Stomach (tissue), 19 donors: ENCODE data around the gene GRAMD1B. TPM values are rescaled to one million over a fixed set of nuclear protein-coding genes. Genes with fewer than 3 reads are reported as not detected.

Experiments
- DNase-seq, 2 donors: peaks; one replicate each; pipeline versions ENCODE4 v3.0.0 to v3.0.0-alpha.2; 2013 to 2019
- H3K27ac ChIP-seq, 5 donors: fragments of 200-600 bp in 4 of 5; sonication (generic) in 4 of 5; one replicate each; pipeline ENCODE4 v1.5.1; 2013 to 2019; ENCODE audit warnings: mild to moderate bottlenecking in 1 of 5, moderate library complexity in 1 of 5
- H3K27me3 ChIP-seq, 3 donors: fragments of 200-600 bp; sonication (generic); one replicate each; pipeline ENCODE4 v1.5.1; 2017 to 2019; ENCODE audit warnings: mixed run types in 1 of 3
- H3K36me3 ChIP-seq, 4 donors: fragments of 200-600 bp; sonication (generic); 1 replicate in 3 of 4; 2 replicates in 1 of 4; pipeline ENCODE4 v1.5.1; 2016 to 2019
- H3K4me1 ChIP-seq, 4 donors: fragments of 200-600 bp; sonication (generic); one replicate each; pipeline ENCODE4 v1.5.1; 2016 to 2019
- H3K4me3 ChIP-seq, 4 donors: fragments of 200-600 bp; sonication (generic) in 3 of 4; one replicate each; pipeline ENCODE4 v1.5.1; 2016 to 2019; ENCODE audit warnings: mild to moderate bottlenecking in 1 of 4
- H3K9me3 ChIP-seq, 4 donors: fragments of 200-600 bp; sonication (generic); one replicate each; pipeline ENCODE4 v1.5.1; 2016 to 2019
- CTCF ChIP-seq, 7 experiments: fragments of 450-650 bp in 4 of 7; fragments of 200-600 bp in 3 of 7; sonication (generic) in 3 of 7; IDR thresholded peaks; one replicate each; pipeline ENCODE4 v1.5.1; 2016 to 2019; ENCODE audit warnings: antibody characterized with exemption in 7 of 7, control low read depth in 2 of 7, mild to moderate bottlenecking in 1 of 7
- EP300 ChIP-seq: sonication (generic); formaldehyde crosslinking; IDR thresholded peaks from one replicate; pipeline ENCODE4 v1.6.1; 2017; ENCODE audit warnings: antibody characterized with exemption
- POLR2A ChIP-seq, 4 donors: fragments of 450-650 bp; IDR thresholded peaks; one replicate each; pipeline ENCODE4 v1.6.1; 2016; ENCODE audit warnings: antibody characterized with exemption in 4 of 4, control low read depth in 2 of 4, mild to moderate bottlenecking in 1 of 4, moderate library complexity in 1 of 4
- POLR2AphosphoS5 ChIP-seq, 3 donors: sonication (generic); formaldehyde crosslinking; IDR thresholded peaks; one replicate each; pipeline ENCODE4 v1.6.1; 2016; ENCODE audit warnings: antibody characterized with exemption in 3 of 3
- WGBS, 5 donors: extraction: QIAGEN DNeasy Blood & Tissue Kit in 3 of 5; methylation state at CpG; one replicate each; pipeline versions ENCODE4 v1.1.5 to v1.1.7; 2013 to 2018; 5-methylcytosine and 5-hydroxymethylcytosine counted together
- intact Hi-C: fragments of 100-400 bp; cut with DNase I; formaldehyde crosslinking; loops from one replicate; pipeline ENCODE4 v1.15.1; 2023; ENCODE audit warnings: low total_unique reads
- long read RNA-seq, 10 donors: transcript quantifications; one replicate each; lab custom pipeline, GENCODE V29; 2026
- polyA plus RNA-seq, 3 donors: library from polyadenylated mRNA; stranded (reverse); fragments of 200-250 nt; gene quantifications; one replicate each; pipeline ENCODE4 v1.2.3, GENCODE V29; 2013
- total RNA-seq, 5 donors: library from RNA; depleted of rRNA; stranded (reverse); fragments of >200 nt; gene quantifications; one replicate each; pipeline versions ENCODE4 v1.1.0 to v1.2.3, GENCODE V29; 2014 to 2016
- donor health status: healthy with polysubstance abuse.
- donor health status: Bipolar disorder and iron deficiency.
- donor health status: healthy.

GRAMD1B gene
- 10 to 100 TPM in 4 of 5 donors, under 1 TPM in 1; 0.58 to 39.7 (median 19.3) TPM for total RNA-seq
- polyA plus RNA-seq = 1 to 10 TPM; 3.8 to 5.1 (median 4.5) TPM
- long read RNA-seq, donor 1 = 0 reads
- long read RNA-seq, donor 2 = 0 reads
- long read RNA-seq, donor 3 = 0 reads
- long read RNA-seq, donor 4 = 0 reads
- long read RNA-seq, donor 5, transcript GRAMD1B-209 (2 exons, 707 nt) = major isoform, 5 of 5 reads
- long read RNA-seq, donor 5, partial matches to known transcripts = 0 of 5 reads
- long read RNA-seq, donor 5, other reads (novel, unspliced or antisense) = 0 of 5 reads
- long read RNA-seq, donor 6 = 0 reads
- long read RNA-seq, donor 7 = 0 reads
- long read RNA-seq, donor 8 = 0 reads
- long read RNA-seq, donor 9 = 0 reads
- long read RNA-seq, donor 10 = 0 reads

GRCh38 chr11:123429913-123430720 lies at the start of gene GRAMD1B:
GRAMD1B (plus strand) TSS chr11:123430269; CDS start chr11:123430793, 524 bp downstream.
- Histone ChIP-seq H3K36me3 (no peaks in the 10 kb centered on the region), H3K4me3 (peak within 1 kb of the TSS; percentile 50 to 62 (median 56)), H3K27ac (peak within 1 kb of the TSS; percentile 16 to 83 (median 77)), H3K9me3 (no peaks in the 10 kb centered on the region), H3K27me3 (peaks cover 3 to 54% (median 17%) of the 10 kb centered on the region in 3 donors), H3K4me1 (peaks cover 12 to 25% (median 17%) of the 10 kb centered on the region in 4 donors)
- WGBS, 5 donors = 0 to 4% (median 2%) methylated on average over 50 to 57 of the region's 57 CpGs
- intact Hi-C loops = no loop called here
- peak; percentile 47 to 87 for DNase-seq
- no peak for TF ChIP-seq EP300
- TF ChIP-seq POLR2A (IDR thresholded peaks at IDR 0.05) = no peak
- TF ChIP-seq POLR2AphosphoS5 (IDR thresholded peaks at IDR 0.05) = no peak
- no peak for TF ChIP-seq CTCF (IDR thresholded peaks at IDR 0.05)

GRCh38 chr11:123381149-123381548 lies 48.9 kb upstream of the GRAMD1B start:
- Histone ChIP-seq H3K4me3 (no peak overlapping the region), H3K9me3 (no peaks in the 10 kb centered on the region), H3K36me3 (no peaks in the 10 kb centered on the region), H3K4me1 (no peaks in the 10 kb centered on the region), H3K27me3 (peaks cover 0 to 4% (median 0%) of the 10 kb centered on the region in 3 donors), H3K27ac (no peak overlapping the region)
- intact Hi-C loops = no loop called here
- DNase-seq = no peak
- 86 to 91% (median 88%) methylated on average over 5 of the region's 5 CpGs for WGBS, 5 donors
- TF ChIP-seq EP300 (no peak), POLR2A (IDR thresholded peaks at IDR 0.05) (no peak), CTCF (IDR thresholded peaks at IDR 0.05) (no peak), POLR2AphosphoS5 (IDR thresholded peaks at IDR 0.05) (no peak)

GRCh38 chr11:123381817-123382554 lies 48.1 kb upstream of the GRAMD1B start:
- H3K36me3 ChIP-seq = no peaks in the 10 kb centered on the region
- TF ChIP-seq EP300 (no peak), POLR2A (IDR thresholded peaks at IDR 0.05) (no peak), CTCF (IDR thresholded peaks at IDR 0.05) (no peak), POLR2AphosphoS5 (IDR thresholded peaks at IDR 0.05) (no peak)
- 62 to 71% (median 70%) methylated on average over 4 of the region's 4 CpGs for WGBS, 5 donors
- intact Hi-C loops = no loop called here
- no peak for DNase-seq
- no peaks in the 10 kb centered on the region for H3K4me1 ChIP-seq
- no peak overlapping the region for H3K27ac ChIP-seq
- peaks cover 0 to 4% (median 0%) of the 10 kb centered on the region in 3 donors for H3K27me3 ChIP-seq
- no peak overlapping the region for H3K4me3 ChIP-seq
- no peaks in the 10 kb centered on the region for H3K9me3 ChIP-seq

GRCh38 chr11:123382555-123383074 lies 47.5 kb upstream of the GRAMD1B start:
- intact Hi-C loops = no loop called here
- no peak for DNase-seq
- no peaks in the 10 kb centered on the region for H3K4me1 ChIP-seq
- no peaks in the 10 kb centered on the region for H3K36me3 ChIP-seq
- 70 to 78% (median 74%) methylated on average over 3 of the region's 3 CpGs for WGBS, 5 donors
- no peak overlapping the region for H3K4me3 ChIP-seq
- no peaks in the 10 kb centered on the region for H3K9me3 ChIP-seq
- TF ChIP-seq POLR2AphosphoS5 (IDR thresholded peaks at IDR 0.05) = no peak
- TF ChIP-seq CTCF (IDR thresholded peaks at IDR 0.05) = no peak
- no peak overlapping the region for H3K27ac ChIP-seq
- no peaks in the 10 kb centered on the region for H3K27me3 ChIP-seq
